Bronchial epithelial cell (primary cell): Measurements from ENCODE around the gene CD19. TPM values are rescaled to one million over a fixed set of nuclear protein-coding genes. Genes with fewer than 3 reads are reported as not detected.
A peak's percentile ranks its signal among the peaks of the same experiment; 100 is the strongest.

Source experiments
- DNase-seq: peaks from one replicate; pipeline ENCODE4 v3.0.0-alpha.2; 2010; ENCODE audit warnings: low read depth
- FAIRE-seq: peaks from 2 replicates; lab custom pipeline; 2011; peaks lifted over from hg19 to GRCh38; lab: Jason Lieb, UNC
- H3K27me3 ChIP-seq: 2 replicates; pipeline ENCODE4 v1.5.1; 2011; ENCODE audit warnings: low read length; ENCODE audit not compliant: control insufficient read depth, insufficient read depth
- H3K36me3 ChIP-seq: 2 replicates; pipeline ENCODE4 v1.5.1; 2011; ENCODE audit warnings: low read length; ENCODE audit not compliant: control insufficient read depth, insufficient read depth
- H3K4me3 ChIP-seq: 2 replicates; pipeline ENCODE4 v1.5.1; 2011; ENCODE audit warnings: mild to moderate bottlenecking, low read depth, low read length, control low read depth
- total RNA-seq: library from RNA; depleted of rRNA; stranded (reverse); fragments of >200 nt; gene quantifications from 2 replicates; pipeline ENCODE4 v1.2.1, GENCODE V29; 2014
- TF ChIP-seq, protein P1 (sequence below): IDR thresholded peaks from 2 replicates; pipeline ENCODE4 v1.5.1; 2011; ENCODE audit warnings: mild to moderate bottlenecking, moderate library complexity, low read length, control low read depth, inconsistent platforms; ENCODE audit not compliant: insufficient read depth, severe bottlenecking

The CD19 gene
- total RNA-seq, 1 donor from 2014 or later = not detected

GRCh38 chr16:28981517-28981916 is 49.7 kb downstream of the CD19 start:
- no peak for DNase-seq
- FAIRE-seq = no peak

DNA sequence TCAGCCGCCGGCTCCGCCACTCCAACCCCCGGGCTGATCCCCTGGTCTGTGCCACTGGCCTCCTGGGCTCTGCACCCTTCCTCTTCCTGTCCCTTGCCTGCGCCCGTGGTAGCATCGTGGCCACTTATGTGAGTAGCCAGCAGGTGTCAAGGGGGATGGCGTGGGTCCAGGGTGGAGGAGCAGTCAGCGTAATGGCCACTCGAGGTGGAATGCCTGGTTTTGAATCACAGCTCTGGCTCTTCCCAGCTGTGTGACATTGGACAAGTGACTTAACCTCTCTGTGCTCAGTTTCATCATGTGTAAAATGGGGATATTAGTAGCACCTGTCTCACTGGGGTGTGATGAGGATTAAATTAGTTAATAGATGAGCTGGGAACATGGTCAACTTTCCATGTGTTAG is 50.6 kb downstream of the CD19 start:
- no peak for FAIRE-seq

More at GRCh38 chr16:28981517-28981916, 49.7 kb downstream of the CD19 start:
- H3K4me3 ChIP-seq = no peak overlapping the region
- H3K36me3 ChIP-seq = peaks cover 28% of the 10 kb centered on the region
- no peaks in the 10 kb centered on the region for H3K27me3 ChIP-seq
- TF ChIP-seq, protein P1, sequence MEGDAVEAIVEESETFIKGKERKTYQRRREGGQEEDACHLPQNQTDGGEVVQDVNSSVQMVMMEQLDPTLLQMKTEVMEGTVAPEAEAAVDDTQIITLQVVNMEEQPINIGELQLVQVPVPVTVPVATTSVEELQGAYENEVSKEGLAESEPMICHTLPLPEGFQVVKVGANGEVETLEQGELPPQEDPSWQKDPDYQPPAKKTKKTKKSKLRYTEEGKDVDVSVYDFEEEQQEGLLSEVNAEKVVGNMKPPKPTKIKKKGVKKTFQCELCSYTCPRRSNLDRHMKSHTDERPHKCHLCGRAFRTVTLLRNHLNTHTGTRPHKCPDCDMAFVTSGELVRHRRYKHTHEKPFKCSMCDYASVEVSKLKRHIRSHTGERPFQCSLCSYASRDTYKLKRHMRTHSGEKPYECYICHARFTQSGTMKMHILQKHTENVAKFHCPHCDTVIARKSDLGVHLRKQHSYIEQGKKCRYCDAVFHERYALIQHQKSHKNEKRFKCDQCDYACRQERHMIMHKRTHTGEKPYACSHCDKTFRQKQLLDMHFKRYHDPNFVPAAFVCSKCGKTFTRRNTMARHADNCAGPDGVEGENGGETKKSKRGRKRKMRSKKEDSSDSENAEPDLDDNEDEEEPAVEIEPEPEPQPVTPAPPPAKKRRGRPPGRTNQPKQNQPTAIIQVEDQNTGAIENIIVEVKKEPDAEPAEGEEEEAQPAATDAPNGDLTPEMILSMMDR = peak; percentile 50

DNA sequence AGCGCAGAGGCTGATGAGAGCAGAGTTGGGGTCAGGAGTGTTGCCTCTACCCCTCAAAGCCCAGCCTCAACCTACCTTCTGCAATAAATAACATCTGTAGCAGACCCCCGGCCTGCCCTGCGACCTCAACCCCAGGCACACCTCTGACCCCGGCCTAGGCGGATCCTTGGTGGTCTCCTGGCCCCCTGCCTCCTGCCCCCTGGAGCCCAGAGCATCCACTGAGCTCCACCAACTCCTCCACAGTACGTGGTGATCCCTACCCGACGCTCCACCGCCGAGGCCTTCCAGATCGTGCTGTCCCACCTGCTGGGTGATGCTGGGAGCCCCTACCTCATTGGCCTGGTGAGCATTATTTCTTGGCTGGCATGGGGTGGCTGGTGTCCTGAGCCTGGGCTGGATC is 51.2 kb downstream of the CD19 start:
- no peak for DNase-seq
- no peak for FAIRE-seq
- TF ChIP-seq, protein P1 = no peak
- Histone ChIP-seq H3K27me3 (no peaks in the 10 kb centered on the region), H3K4me3 (no peak overlapping the region), H3K36me3 (peaks cover 30% of the 10 kb centered on the region)

More for the DNA sequence above, 50.6 kb downstream of the CD19 start:
- no peaks in the 10 kb centered on the region for H3K27me3 ChIP-seq
- peaks cover 29% of the 10 kb centered on the region for H3K36me3 ChIP-seq
- H3K4me3 ChIP-seq = no peak overlapping the region
- TF ChIP-seq, protein P1 = no peak
- DNase-seq = no peak

GRCh38 chr16:28983644-28984043 is 51.9 kb downstream of the CD19 start:
- FAIRE-seq (no peak), DNase-seq (no peak)
- no peaks in the 10 kb centered on the region for H3K27me3 ChIP-seq
- peaks cover 26% of the 10 kb centered on the region for H3K36me3 ChIP-seq
- no peak overlapping the region for H3K4me3 ChIP-seq
- TF ChIP-seq, protein P1 = no peak

DNA sequence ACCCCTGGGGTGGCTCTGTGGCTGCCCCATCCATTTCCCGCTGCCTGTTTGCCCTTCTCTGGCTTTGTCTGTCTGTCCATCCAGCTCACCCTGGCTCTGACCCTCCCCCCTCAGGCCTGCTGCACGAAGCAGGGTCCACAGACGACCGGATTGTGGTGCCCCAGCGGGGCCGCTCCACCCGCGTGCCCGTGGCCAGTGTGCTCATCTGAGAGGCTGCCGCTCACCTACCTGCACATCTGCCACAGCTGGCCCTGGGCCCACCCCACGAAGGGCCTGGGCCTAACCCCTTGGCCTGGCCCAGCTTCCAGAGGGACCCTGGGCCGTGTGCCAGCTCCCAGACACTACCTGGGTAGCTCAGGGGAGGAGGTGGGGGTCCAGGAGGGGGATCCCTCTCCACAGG is 52.3 kb downstream of the CD19 start:
- Histone ChIP-seq H3K36me3 (peaks cover 23% of the 10 kb centered on the region), H3K27me3 (no peaks in the 10 kb centered on the region), H3K4me3 (no peak overlapping the region)
- FAIRE-seq (no peak), DNase-seq (no peak)
- TF ChIP-seq, protein P1 = no peak

DNA sequence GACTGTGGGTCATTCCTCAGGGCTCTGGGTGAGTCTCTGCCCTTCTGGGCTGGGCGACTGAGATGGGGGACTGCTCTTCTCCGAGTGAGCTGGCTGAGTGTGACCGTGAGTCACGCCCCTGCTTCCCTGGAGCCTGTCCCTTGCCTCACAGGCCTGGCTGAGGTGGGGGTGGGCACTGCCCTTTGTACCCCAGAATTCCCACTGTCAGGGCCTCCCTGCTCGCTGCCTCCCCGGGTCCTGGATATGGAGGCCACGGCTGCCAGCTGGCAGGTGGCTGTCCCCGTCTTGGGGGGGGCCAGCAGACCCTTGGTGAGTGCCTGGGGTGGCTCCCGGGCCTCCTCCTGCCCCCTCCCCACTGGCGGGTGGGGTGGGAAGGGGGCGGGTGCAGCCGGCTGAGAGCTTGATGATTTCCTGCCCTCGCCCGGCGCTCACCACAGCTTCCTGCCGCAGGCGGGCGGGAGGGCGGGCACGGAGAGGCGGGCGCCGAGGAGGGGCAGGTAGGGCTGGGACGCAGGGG is 52.9 kb downstream of the CD19 start, which contains the start of gene LAT:
TSS of gene LAT (plus strand) at position 434 of the 517 bp plus-strand sequence. CDS start 366 bp downstream, outside the sequence.
- Histone ChIP-seq H3K36me3 (peaks cover 23% of the 10 kb centered on the region), H3K4me3 (no peak within 1 kb of the TSS), H3K27me3 (no peaks in the 10 kb centered on the region)
- FAIRE-seq = no peak
- DNase-seq = no peak
- TF ChIP-seq, protein P1 = no peak
